NCI-H1694 treated with DMSO at 0.1 percent for 48 hours (cell line): Measurements from ENCODE around the gene MOB2.

Experiments used
- DNase-seq: peaks from one replicate; lab custom pipeline; 2025; lab: John Stamatoyannopoulos, UW

The MOB2 gene

GRCh38 chr11:1486054-1486825, at the start of gene MOB2:
TSS of gene MOB2 (minus strand) at chr11:1486779. CDS start at chr11:1486556, 223 bp downstream.
- DNase-seq = no peak

- DNase-seq = no peak
Measured at GRCh38 chr11:1534682-1535081, 48.1 kb upstream of the MOB2 start.

- DNase-seq = no peak
Measured at GRCh38 chr11:1534171-1534570, 47.6 kb upstream of the MOB2 start.

- no peak for DNase-seq
Measured at GRCh38 chr11:1533342-1533725, 46.8 kb upstream of the MOB2 start.

- DNase-seq = no peak
Measured at GRCh38 chr11:1532606-1533341, 46.2 kb upstream of the MOB2 start.

DNA sequence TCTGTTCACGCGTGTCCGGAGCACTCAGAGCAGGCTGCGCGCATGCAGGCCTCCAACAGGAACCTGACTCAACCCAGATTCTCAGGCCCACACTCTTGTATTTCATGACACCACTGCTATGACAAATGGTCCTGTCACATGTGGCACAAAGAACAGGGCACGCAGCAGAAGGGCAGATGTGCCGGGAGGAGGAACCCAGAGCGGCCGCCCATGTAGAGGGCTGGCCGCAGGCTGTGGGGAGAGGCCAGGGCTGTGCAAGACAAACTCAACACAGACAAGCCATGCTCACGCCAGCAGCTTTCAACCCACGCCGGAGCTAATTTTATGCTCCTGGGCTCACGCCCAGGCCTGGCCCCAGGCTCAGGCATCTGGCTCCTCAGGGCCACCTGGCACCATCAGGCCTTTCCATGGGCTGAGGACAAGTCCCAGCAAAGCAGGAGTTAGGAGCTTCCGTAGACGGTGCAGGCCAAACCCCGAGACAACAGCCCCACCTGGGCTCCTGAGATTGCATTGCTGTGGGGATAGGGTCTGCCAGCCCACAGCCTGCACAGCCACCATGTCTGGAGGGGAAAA, 45.5 kb upstream of the MOB2 start:
- DNase-seq = peak; percentile 94

DNA sequence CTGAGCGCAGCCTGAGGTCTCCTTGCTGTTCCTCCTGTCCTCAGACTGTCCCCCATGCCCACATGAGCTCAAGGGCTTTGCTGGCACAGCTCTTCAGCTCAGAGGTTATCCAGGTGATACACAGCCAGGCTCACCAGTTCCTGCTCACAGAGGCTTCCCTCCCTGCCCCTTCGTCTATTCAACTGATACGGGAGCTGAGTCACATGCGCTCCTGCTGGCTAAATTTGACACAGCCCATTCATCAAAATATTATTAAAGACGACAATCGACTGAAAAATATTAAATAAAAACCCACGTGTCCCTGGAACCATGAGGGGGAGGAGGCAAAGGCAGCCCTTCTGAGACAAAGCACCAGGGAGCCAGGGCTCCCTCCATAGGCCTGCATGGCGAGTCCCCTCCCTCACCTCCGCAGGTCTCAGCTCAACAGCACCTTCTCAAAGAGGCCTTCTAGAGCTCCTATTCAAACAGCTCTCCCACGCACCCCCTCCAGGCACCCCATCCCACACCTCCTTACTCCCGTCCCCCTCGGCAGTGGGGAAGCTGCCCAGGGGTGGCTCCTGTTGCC, 45.0 kb upstream of the MOB2 start:
- DNase-seq = peak; percentile 60

- no peak for DNase-seq
Measured at GRCh38 chr11:1530686-1531448, 44.3 kb upstream of the MOB2 start.

- no peak for DNase-seq
Measured at GRCh38 chr11:1529774-1530173, 43.2 kb upstream of the MOB2 start.

- DNase-seq = no peak
Measured at GRCh38 chr11:1529286-1529685, 42.7 kb upstream of the MOB2 start.

DNA sequence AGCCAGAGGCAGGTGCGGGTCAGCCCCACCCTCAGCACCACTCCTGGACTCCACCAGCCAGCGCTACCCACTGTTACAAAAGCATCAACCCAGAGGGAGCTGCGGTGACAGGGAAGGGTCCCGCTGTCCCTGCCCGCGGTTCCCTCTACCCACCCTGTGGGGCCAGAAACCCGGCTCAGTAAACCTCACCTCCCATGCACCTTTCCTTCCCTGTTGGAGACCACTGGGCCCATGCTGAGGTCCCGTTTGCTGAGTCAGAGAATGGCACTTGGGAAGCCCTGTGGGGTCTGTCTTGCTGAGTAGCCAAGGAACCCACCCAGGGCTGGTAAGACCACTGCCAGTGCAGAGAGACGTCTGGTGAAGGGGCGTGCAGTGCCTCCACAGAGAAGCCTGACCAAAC, 42.1 kb upstream of the MOB2 start:
- DNase-seq = no peak

DNA sequence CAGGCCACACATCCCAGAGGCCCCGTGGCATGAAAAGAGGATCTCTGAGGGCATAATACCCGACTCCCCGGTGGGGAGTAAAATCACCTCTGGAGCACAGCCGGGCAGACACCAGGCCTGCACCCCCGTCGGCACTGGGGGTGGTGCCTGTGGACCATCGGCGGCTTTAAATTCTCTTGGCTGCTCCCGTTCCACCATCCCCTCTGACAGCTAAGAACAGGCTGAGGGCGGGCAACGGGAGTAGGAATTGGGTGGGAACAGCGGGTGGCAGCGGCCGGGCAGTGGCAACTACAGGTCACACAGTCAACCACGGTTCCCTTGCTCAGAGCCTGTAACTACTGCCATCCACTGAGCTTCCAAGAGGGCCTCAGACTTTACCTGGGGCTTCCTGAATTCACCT, 40.2 kb upstream of the MOB2 start:
- no peak for DNase-seq

DNA sequence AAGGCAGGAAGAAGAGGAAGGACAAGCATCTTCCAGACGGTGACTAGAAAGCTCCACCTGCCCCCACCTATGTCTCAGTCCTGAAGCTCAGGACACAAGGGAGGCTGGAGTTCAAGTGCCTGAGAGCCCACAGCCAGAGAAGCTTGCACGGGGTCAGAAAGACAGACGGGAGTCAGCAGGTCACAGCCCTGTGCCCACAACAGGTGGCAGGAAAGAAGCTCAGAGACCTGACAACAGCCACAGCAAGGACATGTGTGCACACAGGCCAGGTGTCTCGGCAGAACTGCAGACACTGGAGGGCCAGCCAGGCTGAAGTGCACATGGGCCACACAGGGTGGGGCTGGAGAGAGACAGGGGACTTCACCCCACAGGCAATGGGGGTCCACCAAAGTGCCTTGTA, 37.2 kb upstream of the MOB2 start:
- DNase-seq = no peak

DNA sequence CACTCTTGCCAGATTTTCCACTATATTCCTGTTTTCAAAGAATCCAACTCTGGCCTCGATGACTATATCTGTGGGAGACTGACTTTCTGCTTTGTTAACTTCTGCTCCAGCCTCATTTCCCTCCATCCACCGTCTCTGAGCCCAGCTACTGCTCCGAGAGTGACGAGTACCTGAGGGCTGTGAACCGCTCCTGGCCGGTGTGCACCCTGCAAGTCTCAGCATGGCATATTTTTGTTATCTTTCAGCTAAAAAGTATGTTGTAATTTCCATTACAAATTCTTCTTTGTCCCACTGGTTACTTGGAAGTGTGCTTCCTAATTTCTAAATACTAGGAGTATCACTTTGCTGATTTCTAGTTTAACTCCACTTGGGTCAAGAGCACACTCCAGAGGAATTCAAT, 36.5 kb upstream of the MOB2 start:
- no peak for DNase-seq

DNA sequence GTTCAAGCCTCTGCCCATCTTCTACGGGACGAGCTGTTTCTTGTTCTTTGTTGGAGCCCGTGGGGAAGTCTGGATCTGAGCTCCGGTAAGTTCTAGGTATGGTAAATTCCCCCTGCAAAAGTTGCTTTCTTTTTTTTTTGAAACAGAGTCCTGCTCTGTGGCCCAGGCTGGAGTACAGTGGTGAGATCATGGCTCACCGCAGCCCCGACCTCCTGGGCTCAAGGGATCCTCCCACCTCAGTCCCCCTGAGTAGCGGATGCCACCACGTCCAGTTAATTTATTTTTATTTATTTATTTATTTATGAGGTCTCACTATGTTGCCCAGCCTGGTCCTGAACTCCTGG, 35.5 kb upstream of the MOB2 start:
- no peak for DNase-seq

DNA sequence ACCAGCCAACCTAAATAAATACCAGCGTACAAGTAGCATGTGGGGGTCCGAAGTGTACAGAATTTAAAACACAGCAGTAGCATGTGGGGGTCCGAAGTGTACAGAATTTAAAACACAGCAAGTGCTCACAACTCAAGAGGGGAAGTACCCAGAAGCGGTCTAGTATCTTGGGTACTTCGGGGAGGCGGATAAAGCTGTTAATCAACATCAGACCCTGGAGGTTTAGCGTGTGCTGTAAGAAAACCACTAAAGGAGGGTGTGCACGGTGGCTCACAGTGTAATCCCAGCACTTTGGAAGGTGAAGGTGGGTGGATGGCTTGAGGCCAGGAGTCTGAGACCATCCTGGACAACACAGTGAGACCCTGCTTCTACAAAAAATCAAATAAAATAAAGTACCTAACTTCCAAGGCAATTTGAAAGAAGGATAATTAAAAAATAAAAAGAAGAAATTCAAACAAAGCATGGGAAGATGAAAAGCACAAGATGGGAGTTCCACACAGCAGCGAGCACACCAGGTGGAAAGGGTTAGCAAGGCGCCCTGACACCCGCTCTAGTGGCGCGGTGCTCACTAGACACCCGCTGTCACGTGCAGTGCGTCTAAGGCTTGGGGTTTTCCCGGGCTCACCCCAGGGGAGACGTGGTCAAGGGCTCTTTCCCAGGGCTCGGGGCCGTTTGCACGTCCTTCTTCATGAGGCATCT, 35.0 kb upstream of the MOB2 start:
- no peak for DNase-seq

DNA sequence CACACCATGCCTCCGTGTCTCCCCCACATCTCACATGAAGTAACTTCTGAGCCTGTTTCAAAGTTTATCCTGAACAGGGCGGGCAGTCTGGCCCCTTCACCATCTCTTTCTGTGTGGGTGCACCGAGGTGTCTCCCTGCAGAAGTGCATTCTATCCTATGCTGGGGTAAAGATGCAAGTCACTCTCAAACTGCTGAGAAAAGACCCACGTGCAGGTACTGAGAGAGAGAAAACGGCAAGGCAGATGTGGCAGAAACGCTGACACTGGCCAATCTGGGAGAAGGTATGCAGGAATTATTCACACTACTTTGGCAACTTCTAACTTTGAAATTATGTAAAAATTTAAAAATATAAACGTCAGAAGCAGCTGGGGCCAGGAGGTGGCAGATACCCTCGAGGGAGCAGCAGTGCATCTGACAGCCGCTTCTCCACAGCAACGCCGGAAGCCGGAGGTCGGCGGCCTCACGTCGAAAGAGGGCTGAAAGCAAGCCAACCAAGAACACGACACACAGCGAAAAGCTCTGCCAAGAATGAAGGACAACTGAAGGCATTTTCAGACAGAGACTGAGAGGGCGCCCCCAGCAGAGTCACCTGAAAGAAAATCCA, 34.2 kb upstream of the MOB2 start:
- DNase-seq = no peak

DNA sequence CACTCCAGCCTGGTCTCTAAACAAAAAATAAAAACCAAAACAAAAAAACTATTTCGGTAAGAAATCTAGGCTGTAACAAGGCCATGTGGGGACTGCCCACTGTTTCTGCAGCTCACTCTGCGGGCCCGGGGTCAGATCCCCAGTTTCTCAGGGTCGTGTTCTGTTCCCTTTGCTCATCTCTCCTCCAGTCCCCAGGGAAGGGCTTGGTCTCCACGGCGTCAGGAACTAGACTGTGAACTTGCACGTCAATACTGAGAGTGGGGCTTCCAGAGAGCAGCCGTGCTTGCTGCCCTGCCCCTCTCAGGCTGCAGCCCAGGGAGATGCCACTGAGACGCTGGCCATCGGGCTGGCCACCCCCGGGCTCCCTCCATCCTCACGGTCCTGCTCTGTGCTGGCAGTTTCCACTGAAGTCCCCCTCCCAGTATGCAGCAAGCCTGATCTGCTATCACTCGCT, 33.7 kb upstream of the MOB2 start:
- DNase-seq = no peak

- no peak for DNase-seq
Measured at GRCh38 chr11:1519028-1520010, 32.7 kb upstream of the MOB2 start.

- DNase-seq = no peak
Measured at GRCh38 chr11:1518301-1518700, 31.7 kb upstream of the MOB2 start.
